HG02798 (cell line): ENCODE results near the gene RNF32.
"Not testable (repeated sequence)": the region's sequence is repeated elsewhere in the genome, so short reads cannot be mapped to it uniquely, and the experiment has no call there.

Experiments used
- ATAC-seq: cut with Tn5 transposase; IDR thresholded peaks from one replicate; pipeline ENCODE4 v1.9.1; 2021; ENCODE audit warnings: mild to moderate bottlenecking; ENCODE audit not compliant: unreplicated experiment, poor library complexity

The RNF32 gene

GRCh38 chr7:156639426-156640256 is 933 bp upstream of the RNF32 start:
- ATAC-seq = peak; percentile 2

- ATAC-seq = peak; percentile 47
Measured at GRCh38 chr7:156640949-156641485, 443 bp downstream of the RNF32 start.

GRCh38 chr7:156642306-156643045 is 1.9 kb downstream of the RNF32 start:
- ATAC-seq = no peak

- ATAC-seq = not testable (repeated sequence)
Measured at GRCh38 chr7:156647330-156647729, 6.8 kb downstream of the RNF32 start.

- ATAC-seq = no peak
Measured at GRCh38 chr7:156650042-156650441, 9.5 kb downstream of the RNF32 start.

GRCh38 chr7:156651474-156651873 is 10.9 kb downstream of the RNF32 start:
- ATAC-seq = no peak

- ATAC-seq = no peak
Measured at GRCh38 chr7:156652886-156653568, 12.5 kb downstream of the RNF32 start.

GRCh38 chr7:156654511-156655234 is 14.1 kb downstream of the RNF32 start:
- no peak for ATAC-seq

GRCh38 chr7:156655251-156655650 is 14.7 kb downstream of the RNF32 start:
- ATAC-seq = no peak

GRCh38 chr7:156655983-156656382 is 15.4 kb downstream of the RNF32 start:
- no peak for ATAC-seq

GRCh38 chr7:156656598-156656997 is 16.0 kb downstream of the RNF32 start:
- peak; percentile 55 for ATAC-seq

GRCh38 chr7:156657681-156658080 is 17.1 kb downstream of the RNF32 start:
- ATAC-seq = no peak

GRCh38 chr7:156659203-156659602 is 18.6 kb downstream of the RNF32 start:
- ATAC-seq = no peak

GRCh38 chr7:156659961-156660360 is 19.4 kb downstream of the RNF32 start:
- ATAC-seq = no peak

- no peak for ATAC-seq
Measured at GRCh38 chr7:156661637-156662036, 21.1 kb downstream of the RNF32 start.

- ATAC-seq = no peak
Measured at GRCh38 chr7:156662277-156662676, 21.7 kb downstream of the RNF32 start.

- ATAC-seq = no peak
Measured at GRCh38 chr7:156665101-156665500, 24.5 kb downstream of the RNF32 start.

- ATAC-seq = no peak
Measured at GRCh38 chr7:156666368-156667109, 26.0 kb downstream of the RNF32 start.

GRCh38 chr7:156667110-156667426 is 26.5 kb downstream of the RNF32 start:
- ATAC-seq = no peak
